HepG2 (cell line): ENCODE results near the gene PPP2R2C. TPM values are rescaled to one million over a fixed set of nuclear protein-coding genes. Genes with fewer than 3 reads are reported as not detected.
A peak's percentile ranks its signal among the peaks of the same experiment; 100 is the strongest.

Experiments used
- ATAC-seq: fragments of 200-7000 bp; cut with Tn5 transposase; 3 replicates; pipeline ENCODE4 v1.9.1; 2020; ENCODE audit warnings: mild to moderate bottlenecking, moderate library complexity
- BruUV-seq: library from RNA; stranded (reverse); fragments of 400-500 nt; replicated peaks from 2 replicates; lab custom pipeline; 2021; lab: Mats Ljungman, UMichigan
- CTCF ChIA-PET: fragments of 300-600 bp; formaldehyde crosslinking; extraction: SDS; loops from one replicate; lab custom pipeline; 2021; ENCODE audit warnings: low total read pairs, inconsistent platforms, low intra/inter-chr PET ratio; lab: Yijun Ruan, JAX
- POLR2A ChIA-PET: fragments of 350-600 bp; sonication (Branson Sonifier 250); formaldehyde crosslinking; loops from one replicate; lab custom pipeline; 2020; ENCODE audit warnings: antibody characterized with exemption, inconsistent platforms; lab: Yijun Ruan, JAX
- DNase-seq: peaks from one replicate; pipeline ENCODE4 v3.0.0-alpha.2; 2015; ENCODE audit warnings: low spot score
- FAIRE-seq: peaks from 3 replicates; lab custom pipeline; 2011; peaks lifted over from hg19 to GRCh38; lab: Jason Lieb, UNC
- H2AFZ ChIP-seq: one replicate; pipeline ENCODE4 v1.6.1; 2011; ENCODE audit warnings: low read length, inconsistent platforms
- H3K27ac ChIP-seq: fragments of 300-600 bp; 3 replicates; pipeline ENCODE4 v1.8.0; 2011; ENCODE audit warnings: mixed run types, mild to moderate bottlenecking, mixed read lengths, low read length, inconsistent platforms; ENCODE audit not compliant: insufficient read depth; ENCODE audit errors: extremely low read length
- H3K27me3 ChIP-seq, 2 experiments: fragments of 200-600 bp in 1 of 2; 2 replicates in 1 of 2; 3 replicates in 1 of 2; pipeline versions ENCODE4 v1.6.0 to v1.8.0; 2011; ENCODE audit warnings: low read length in 2 of 2, mild to moderate bottlenecking in 2 of 2, moderate library complexity in 2 of 2, inconsistent platforms in 1 of 2; ENCODE audit not compliant: insufficient read depth in 2 of 2, control insufficient read depth in 1 of 2
- H3K36me3 ChIP-seq, 2 experiments: fragments of 200-600 bp in 1 of 2; replicated peaks in 1 of 2; 2 replicates in 1 of 2; 3 replicates in 1 of 2; pipeline versions ENCODE4 v1.5.1 to v1.8.0; 2011; ENCODE audit warnings: low read length in 2 of 2, inconsistent platforms in 1 of 2; ENCODE audit not compliant: insufficient read depth in 2 of 2, control insufficient read depth in 1 of 2
- H3K4me1 ChIP-seq: 2 replicates; pipeline ENCODE4 v1.5.1; 2012; ENCODE audit warnings: low read length, inconsistent platforms; ENCODE audit not compliant: insufficient read depth
- H3K4me2 ChIP-seq: 2 replicates; pipeline ENCODE4 v1.6.0; 2011; ENCODE audit warnings: low read depth, low read length, inconsistent platforms
- H3K4me3 ChIP-seq, 3 experiments: fragments of 200-600 bp in 1 of 3; sonication (generic), shearing (Covaris generic) in 1 of 3; replicated peaks in 1 of 3; 2 replicates each; pipeline ENCODE4 v1.5.1; 2011 to 2016; ENCODE audit warnings: low read length in 3 of 3, inconsistent platforms in 2 of 3, low read depth in 2 of 3, mild to moderate bottlenecking in 2 of 3, control low read depth in 1 of 3, mixed read lengths in 1 of 3; ENCODE audit not compliant: insufficient read depth in 1 of 3
- H3K79me2 ChIP-seq: one replicate; pipeline ENCODE4 v1.6.1; 2011; ENCODE audit warnings: low read length, inconsistent platforms; ENCODE audit not compliant: insufficient read depth
- H3K9ac ChIP-seq: 2 replicates; pipeline ENCODE4 v1.6.0; 2011; ENCODE audit warnings: mild to moderate bottlenecking, low read depth, low read length, inconsistent platforms; ENCODE audit not compliant: insufficient read depth
- H3K9me3 ChIP-seq: 2 replicates; pipeline ENCODE4 v1.5.1; 2012; ENCODE audit warnings: mild to moderate bottlenecking, low read length
- H4K20me1 ChIP-seq: 2 replicates; pipeline ENCODE4 v1.6.0; 2011; ENCODE audit warnings: inconsistent platforms, mild to moderate bottlenecking, low read length, moderate library complexity; ENCODE audit not compliant: insufficient read depth
- CEBPB ChIP-seq: IDR thresholded peaks from 2 replicates; pipeline ENCODE4 v1.6.1; 2011; ENCODE audit warnings: low read depth, low read length, improper control_type of control experiment, borderline replicate concordance
- GATAD1 ChIP-seq: IDR thresholded peaks from 2 replicates; pipeline ENCODE4 v1.6.1; 2016; ENCODE audit warnings: missing genetic modification reagents, missing compliant biosample characterization
- HHEX ChIP-seq: IDR thresholded peaks from 2 replicates; pipeline ENCODE4 v1.6.1; 2016; ENCODE audit warnings: control low read depth
- POGZ ChIP-seq: sonication (generic); formaldehyde crosslinking; IDR thresholded peaks from 2 replicates; pipeline ENCODE4 v1.4.0; 2020; ENCODE audit warnings: mild to moderate bottlenecking, missing genetic modification reagents
- RBFOX2 ChIP-seq: fragments of 200-400 bp; formaldehyde crosslinking; IDR thresholded peaks from 2 replicates; pipeline ENCODE4 v1.6.1; 2017; ENCODE audit warnings: low read depth, mild to moderate bottlenecking, low read length
- ZFP37 ChIP-seq: sonication (generic); formaldehyde crosslinking; IDR thresholded peaks from 2 replicates; pipeline ENCODE4 v1.4.0; 2020; ENCODE audit warnings: missing genetic modification reagents, borderline replicate concordance
- ZNF800 ChIP-seq: sonication (generic); formaldehyde crosslinking; IDR thresholded peaks from 2 replicates; pipeline ENCODE4 v1.4.0; 2020; ENCODE audit warnings: missing genetic modification reagents
- WGBS: methylation state at CpG from one replicate; pipeline ENCODE4 v1.1.6; 2017; ENCODE audit warnings: low lambda C conversion rate; 5-methylcytosine and 5-hydroxymethylcytosine counted together
- in situ Hi-C: cut with HindIII; loops from 2 replicates; pipeline ENCODE4 v1.10.0; 2017; ENCODE audit warnings: low pct_unique_long_range_greater_than_20kb; ENCODE audit not compliant: extremely low pct_ligation_motif_present
- intact Hi-C: fragments of 100-400 bp; cut with micrococcal nuclease; formaldehyde crosslinking; loops from one replicate; pipeline ENCODE4 v1.10.0; 2022; ENCODE audit not compliant: unreplicated experiment
- polyA plus RNA-seq, 8 experiments: library from polyadenylated mRNA; depleted of rRNA in 3 of 8; stranded (reverse) in 7 of 8; unstranded in 1 of 8; fragments of >200 nt; fragmentation: Illumina TruSeq in 4 of 8; extraction: Trizol in 4 of 8; gene quantifications; 2 replicates each; pipeline versions ENCODE4 v1.2.1 to v1.2.3, GENCODE V29; 2011 to 2016; ENCODE audit warnings: low read depth in 4 of 8, missing spikeins in 1 of 8, mixed read lengths in 1 of 8; ENCODE audit not compliant: insufficient read depth in 1 of 8
- total RNA-seq, 5 experiments: library from RNA; depleted of rRNA; stranded (reverse); fragments of >200 nt; fragmentation: Illumina TruSeq; extraction: Trizol; gene quantifications; 2 replicates each; pipeline ENCODE4 v1.2.3, GENCODE V29; 2016; ENCODE audit warnings: low read depth in 1 of 5
- TF ChIP-seq, protein P1 (sequence below): sonication (generic); formaldehyde crosslinking; IDR thresholded peaks from 2 replicates; pipeline ENCODE4 v1.5.0; 2020; ENCODE audit warnings: mild to moderate bottlenecking, missing genetic modification reagents, borderline replicate concordance

PPP2R2C gene
- total and polyA plus RNA-seq, 2 of the 13 experiments (the other 11 are each of a cell fraction or from before 2014, with no cell fraction given): 0.60 to 8.6 TPM

DNA sequence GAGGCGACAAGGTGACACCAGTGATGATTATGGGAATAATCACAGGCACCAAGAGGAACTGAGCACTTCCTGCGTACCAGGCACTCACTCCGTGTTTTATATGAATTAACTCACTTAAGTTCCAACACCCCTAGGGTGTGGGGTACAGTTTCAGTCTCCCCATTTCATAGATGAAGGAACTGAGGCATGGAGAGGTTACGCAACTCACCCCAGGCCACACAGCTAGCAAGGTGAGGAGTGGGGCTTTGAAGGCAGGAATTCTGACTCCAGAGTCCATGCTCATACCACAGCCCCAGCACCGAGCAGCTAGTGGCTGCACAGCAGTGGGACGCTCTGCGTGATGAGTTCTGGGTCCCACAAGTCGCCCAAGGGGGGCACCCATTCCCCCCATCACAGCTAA lies 29.9 kb downstream of the PPP2R2C start:
- Histone ChIP-seq H3K9ac (no peak overlapping the region), H2AFZ (no peak overlapping the region), H3K4me2 (no peak overlapping the region), H3K36me3 (no peaks in the 10 kb centered on the region), H3K79me2 (no peaks in the 10 kb centered on the region), H3K27ac (no peak overlapping the region), H4K20me1 (0 out of 2 replicates have a peak, but pooled peaks cover 2% of the 10 kb centered on the region), H3K9me3 (no peaks in the 10 kb centered on the region), H3K4me1 (no peaks in the 10 kb centered on the region), H3K4me3 (no peak overlapping the region), H3K27me3 (peaks cover 7 to 68% of the 10 kb centered on the region in 2 experiments; a peak in 4 of 5 replicates)
- BruUV-seq: no TSS peak
- TF ChIP-seq CEBPB: peak; percentile 39; the same call in 1 of the 2 replicates
- no peak for TF ChIP-seq POGZ
- FAIRE-seq: no peak
- no peak for DNase-seq
- ChIA-PET CTCF (no interaction called here), POLR2A (no interaction called here)
- in situ Hi-C loops: no loop called here
- WGBS: 32% methylated on average over 6 of the region's 8 CpGs
- intact Hi-C loops: no loop called here
- ATAC-seq: no peak

DNA sequence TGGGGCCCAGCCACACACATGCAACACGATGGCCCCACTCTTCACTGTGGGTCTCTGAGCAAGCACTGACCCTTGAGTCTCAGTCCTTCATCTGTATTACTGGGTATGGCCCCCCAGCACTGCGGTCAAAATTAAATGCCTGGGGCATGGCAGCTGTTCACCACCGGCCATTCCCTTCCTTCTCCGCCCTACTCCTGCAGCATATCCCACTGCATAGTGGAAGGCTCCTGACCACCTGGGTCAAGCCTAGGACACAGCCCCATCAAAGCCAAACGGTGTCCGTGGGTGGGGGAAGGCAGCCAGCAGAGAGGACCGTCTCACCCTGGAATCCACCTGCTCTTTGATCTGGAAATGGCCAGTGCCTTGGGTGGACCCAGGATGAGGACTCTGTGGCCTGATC lies 30.7 kb downstream of the PPP2R2C start:
- Histone ChIP-seq H3K4me2 (no peak overlapping the region), H3K4me3 (no peak overlapping the region), H3K27me3 (peaks cover 7 to 62% of the 10 kb centered on the region in 2 experiments; a peak in 4 of 5 replicates), H3K79me2 (no peaks in the 10 kb centered on the region), H3K36me3 (no peaks in the 10 kb centered on the region), H2AFZ (no peak overlapping the region), H3K9me3 (no peaks in the 10 kb centered on the region), H3K9ac (no peak overlapping the region), H3K27ac (no peak overlapping the region), H3K4me1 (no peaks in the 10 kb centered on the region), H4K20me1 (0 out of 2 replicates have a peak, but pooled peaks cover 2% of the 10 kb centered on the region)
- CTCF ChIA-PET: no interaction called here
- FAIRE-seq (no peak), ATAC-seq (no peak), DNase-seq (no peak)
- POLR2A ChIA-PET: no interaction called here
- WGBS: 18% methylated on average over 6 of the region's 7 CpGs
- in situ Hi-C loops: no loop called here
- intact Hi-C loops: no loop called here
- no TSS peak for BruUV-seq
- TF ChIP-seq HHEX (CRISPR knock-in tag) (no peak), GATAD1 (CRISPR knock-in tag) (no peak), ZFP37 (CRISPR knock-in tag) (no peak), RBFOX2 (no peak), ZNF800 (CRISPR knock-in tag) (no peak)
- TF ChIP-seq, protein P1, sequence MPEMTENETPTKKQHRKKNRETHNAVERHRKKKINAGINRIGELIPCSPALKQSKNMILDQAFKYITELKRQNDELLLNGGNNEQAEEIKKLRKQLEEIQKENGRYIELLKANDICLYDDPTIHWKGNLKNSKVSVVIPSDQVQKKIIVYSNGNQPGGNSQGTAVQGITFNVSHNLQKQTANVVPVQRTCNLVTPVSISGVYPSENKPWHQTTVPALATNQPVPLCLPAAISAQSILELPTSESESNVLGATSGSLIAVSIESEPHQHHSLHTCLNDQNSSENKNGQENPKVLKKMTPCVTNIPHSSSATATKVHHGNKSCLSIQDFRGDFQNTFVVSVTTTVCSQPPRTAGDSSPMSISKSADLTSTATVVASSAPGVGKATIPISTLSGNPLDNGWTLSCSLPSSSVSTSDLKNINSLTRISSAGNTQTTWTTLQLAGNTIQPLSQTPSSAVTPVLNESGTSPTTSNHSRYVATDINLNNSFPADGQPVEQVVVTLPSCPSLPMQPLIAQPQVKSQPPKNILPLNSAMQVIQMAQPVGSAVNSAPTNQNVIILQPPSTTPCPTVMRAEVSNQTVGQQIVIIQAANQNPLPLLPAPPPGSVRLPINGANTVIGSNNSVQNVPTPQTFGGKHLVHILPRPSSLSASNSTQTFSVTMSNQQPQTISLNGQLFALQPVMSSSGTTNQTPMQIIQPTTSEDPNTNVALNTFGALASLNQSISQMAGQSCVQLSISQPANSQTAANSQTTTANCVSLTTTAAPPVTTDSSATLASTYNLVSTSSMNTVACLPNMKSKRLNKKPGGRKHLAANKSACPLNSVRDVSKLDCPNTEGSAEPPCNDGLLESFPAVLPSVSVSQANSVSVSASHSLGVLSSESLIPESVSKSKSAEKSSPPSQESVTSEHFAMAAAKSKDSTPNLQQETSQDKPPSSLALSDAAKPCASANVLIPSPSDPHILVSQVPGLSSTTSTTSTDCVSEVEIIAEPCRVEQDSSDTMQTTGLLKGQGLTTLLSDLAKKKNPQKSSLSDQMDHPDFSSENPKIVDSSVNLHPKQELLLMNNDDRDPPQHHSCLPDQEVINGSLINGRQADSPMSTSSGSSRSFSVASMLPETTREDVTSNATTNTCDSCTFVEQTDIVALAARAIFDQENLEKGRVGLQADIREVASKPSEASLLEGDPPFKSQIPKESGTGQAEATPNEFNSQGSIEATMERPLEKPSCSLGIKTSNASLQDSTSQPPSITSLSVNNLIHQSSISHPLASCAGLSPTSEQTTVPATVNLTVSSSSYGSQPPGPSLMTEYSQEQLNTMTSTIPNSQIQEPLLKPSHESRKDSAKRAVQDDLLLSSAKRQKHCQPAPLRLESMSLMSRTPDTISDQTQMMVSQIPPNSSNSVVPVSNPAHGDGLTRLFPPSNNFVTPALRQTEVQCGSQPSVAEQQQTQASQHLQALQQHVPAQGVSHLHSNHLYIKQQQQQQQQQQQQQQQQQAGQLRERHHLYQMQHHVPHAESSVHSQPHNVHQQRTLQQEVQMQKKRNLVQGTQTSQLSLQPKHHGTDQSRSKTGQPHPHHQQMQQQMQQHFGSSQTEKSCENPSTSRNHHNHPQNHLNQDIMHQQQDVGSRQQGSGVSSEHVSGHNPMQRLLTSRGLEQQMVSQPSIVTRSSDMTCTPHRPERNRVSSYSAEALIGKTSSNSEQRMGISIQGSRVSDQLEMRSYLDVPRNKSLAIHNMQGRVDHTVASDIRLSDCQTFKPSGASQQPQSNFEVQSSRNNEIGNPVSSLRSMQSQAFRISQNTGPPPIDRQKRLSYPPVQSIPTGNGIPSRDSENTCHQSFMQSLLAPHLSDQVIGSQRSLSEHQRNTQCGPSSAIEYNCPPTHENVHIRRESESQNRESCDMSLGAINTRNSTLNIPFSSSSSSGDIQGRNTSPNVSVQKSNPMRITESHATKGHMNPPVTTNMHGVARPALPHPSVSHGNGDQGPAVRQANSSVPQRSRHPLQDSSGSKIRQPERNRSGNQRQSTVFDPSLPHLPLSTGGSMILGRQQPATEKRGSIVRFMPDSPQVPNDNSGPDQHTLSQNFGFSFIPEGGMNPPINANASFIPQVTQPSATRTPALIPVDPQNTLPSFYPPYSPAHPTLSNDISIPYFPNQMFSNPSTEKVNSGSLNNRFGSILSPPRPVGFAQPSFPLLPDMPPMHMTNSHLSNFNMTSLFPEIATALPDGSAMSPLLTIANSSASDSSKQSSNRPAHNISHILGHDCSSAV (CRISPR knock-in tag): no peak
